K562 (cell line): ENCODE measurements around the gene RPS6KA2. TPM values are rescaled to one million over a fixed set of nuclear protein-coding genes. Genes with fewer than 3 reads are reported as not detected.
A peak's percentile ranks its signal among the peaks of the same experiment; 100 is the strongest.

Source experiments
- ATAC-seq: fragments of 200-7000 bp; cut with Tn5 transposase; 3 replicates; pipeline ENCODE4 v1.9.1; 2020; ENCODE audit warnings: moderate library complexity
- BruUV-seq: library from RNA; stranded (reverse); fragments of 400-500 nt; replicated peaks from 2 replicates; lab custom pipeline; 2021; lab: Mats Ljungman, UMichigan
- CTCF ChIA-PET: fragments of 300-600 bp; formaldehyde crosslinking; extraction: SDS; loops from one replicate; lab custom pipeline; 2021; ENCODE audit warnings: low intra/inter-chr PET ratio; lab: Yijun Ruan, JAX
- POLR2A ChIA-PET: fragments of 300-600, 350-650 bp; sonication (Branson Sonifier 250); formaldehyde crosslinking; extraction: SDS; loops from one replicate; lab custom pipeline; 2021; ENCODE audit warnings: antibody characterized with exemption, inconsistent platforms; lab: Yijun Ruan, JAX
- DNase-seq, 4 experiments: peaks; one replicate each; pipeline versions ENCODE4 v3.0.0 to v3.0.0-alpha.2; 2011 to 2018; ENCODE audit warnings: low spot score in 3 of 4, mixed read lengths in 3 of 4; ENCODE audit errors: extremely low read depth in 1 of 4
- FAIRE-seq: peaks from 2 replicates; lab custom pipeline; 2011; peaks lifted over from hg19 to GRCh38; lab: Jason Lieb, UNC
- H2AFZ ChIP-seq: 2 replicates; pipeline ENCODE4 v1.6.0; 2011; ENCODE audit warnings: low read depth, low read length, control low read depth, inconsistent platforms
- H3K27ac ChIP-seq: fragments of 200-600 bp; 3 replicates; pipeline ENCODE4 v1.8.0; 2011; ENCODE audit warnings: low read depth, mild to moderate bottlenecking, control low read depth, inconsistent platforms, low read length, moderate library complexity, mixed read lengths; ENCODE audit errors: extremely low read depth
- H3K27me3 ChIP-seq, 2 experiments: fragments of 300-600 bp in 1 of 2; 2 replicates in 1 of 2; 3 replicates in 1 of 2; pipeline versions ENCODE4 v1.6.0 to v1.8.0; 2011; ENCODE audit warnings: inconsistent platforms in 2 of 2, low read length in 2 of 2, mild to moderate bottlenecking in 1 of 2, mixed read lengths in 1 of 2, moderate library complexity in 1 of 2; ENCODE audit not compliant: control insufficient read depth in 2 of 2, insufficient read depth in 2 of 2
- H3K36me3 ChIP-seq: fragments of 300-600 bp; 3 replicates; pipeline ENCODE4 v1.8.0; 2011; ENCODE audit warnings: mild to moderate bottlenecking, low read length, inconsistent platforms; ENCODE audit not compliant: control insufficient read depth, insufficient read depth
- H3K4me1 ChIP-seq, 2 experiments: fragments of 200-600 bp in 1 of 2; replicated peaks in 1 of 2; 2 replicates in 1 of 2; 3 replicates in 1 of 2; pipeline versions ENCODE4 v1.5.1 to v1.8.0; 2011; ENCODE audit warnings: inconsistent platforms in 2 of 2, low read length in 2 of 2, mild to moderate bottlenecking in 1 of 2, mixed read lengths in 1 of 2, moderate library complexity in 1 of 2; ENCODE audit not compliant: control insufficient read depth in 2 of 2, insufficient read depth in 2 of 2
- H3K4me2 ChIP-seq: 2 replicates; pipeline ENCODE4 v1.6.1; 2011; ENCODE audit warnings: low read length, control low read depth, inconsistent platforms, mixed read lengths; ENCODE audit not compliant: insufficient read depth
- H3K4me3 ChIP-seq: fragments of 200-600 bp; sonication (generic), shearing (Covaris generic); 2 replicates; pipeline ENCODE4 v1.5.1; 2016; ENCODE audit warnings: control low read depth, inconsistent platforms
- H3K79me2 ChIP-seq: fragments of 200-600 bp; 3 replicates; pipeline ENCODE4 v1.8.0; 2011; ENCODE audit warnings: low read length, inconsistent platforms; ENCODE audit not compliant: control insufficient read depth, insufficient read depth
- H3K9ac ChIP-seq, 2 experiments: 2 replicates each; pipeline versions ENCODE4 v1.6.0 to v1.6.1; 2011; ENCODE audit warnings: low read depth in 2 of 2, low read length in 2 of 2, control low read depth in 1 of 2, inconsistent platforms in 1 of 2, mild to moderate bottlenecking in 1 of 2, mixed read lengths in 1 of 2; ENCODE audit not compliant: insufficient read depth in 1 of 2
- H3K9me1 ChIP-seq: one replicate; pipeline ENCODE4 v1.6.0; 2011; ENCODE audit warnings: inconsistent platforms, mild to moderate bottlenecking, low read length, moderate library complexity; ENCODE audit not compliant: control insufficient read depth, insufficient read depth
- H3K9me3 ChIP-seq: replicated peaks from 2 replicates; pipeline ENCODE4 v1.5.1; 2011; ENCODE audit warnings: low read depth, low read length, inconsistent platforms; ENCODE audit not compliant: control insufficient read depth, insufficient read depth
- H4K20me1 ChIP-seq: replicated peaks from 2 replicates; pipeline ENCODE4 v1.6.1; 2011; ENCODE audit warnings: low read length, inconsistent platforms, mixed read lengths; ENCODE audit not compliant: control insufficient read depth, insufficient read depth
- C11orf30 ChIP-seq: fragments of 450-650 bp; IDR thresholded peaks from 2 replicates; pipeline ENCODE4 v1.6.1; 2016; ENCODE audit warnings: low read depth, mild to moderate bottlenecking
- CREB5 ChIP-seq: fragments of 250-450 bp; sonication (Bioruptor Pico); IDR thresholded peaks from 2 replicates; pipeline ENCODE4 v1.5.0; 2020; ENCODE audit warnings: mild to moderate bottlenecking
- NRF1 ChIP-seq, 2 experiments: fragments of 450-650 bp; IDR thresholded peaks in 1 of 2; conservative IDR thresholded peaks in 1 of 2; 2 replicates each; pipeline ENCODE4 v1.6.1; 2014; ENCODE audit warnings: mild to moderate bottlenecking in 2 of 2
- PHTF2 ChIP-seq: fragments of 250-450 bp; sonication (Bioruptor Pico); IDR thresholded peaks from 2 replicates; pipeline ENCODE4 v1.5.0; 2021; ENCODE audit warnings: mild to moderate bottlenecking
- RBM39 ChIP-seq: fragments of 200-400 bp; formaldehyde crosslinking; optimal IDR thresholded peaks from 2 replicates; pipeline ENCODE3; 2018; ENCODE audit warnings: low read depth, low read length
- ZNF316 ChIP-seq: fragments of 450-650 bp; IDR thresholded peaks from 2 replicates; pipeline ENCODE4 v1.6.1; 2016
- WGBS: fragments of 100-300 bp; shearing (Covaris generic); methylation state at CpG from one replicate; pipeline ENCODE4 v1.1.6; 2016; ENCODE audit warnings: low coverage, mixed read lengths; ENCODE audit not compliant: insufficient coverage; ENCODE audit errors: missing lambda C conversion rate; 5-methylcytosine and 5-hydroxymethylcytosine counted together
- in situ Hi-C: fragments of 300-500 bp; cut with MboI; formaldehyde crosslinking; loops from 4 replicates; pipeline ENCODE4 v1.15.0; 2018; ENCODE audit warnings: inconsistent platforms, mixed read lengths
- intact Hi-C: fragments of 100-400 bp; cut with micrococcal nuclease; formaldehyde crosslinking; loops from 2 replicates; pipeline ENCODE4 v1.14.2; 2022
- polyA plus RNA-seq, 8 experiments: library from polyadenylated mRNA; depleted of rRNA in 4 of 8; stranded (reverse) in 5 of 8; unstranded in 3 of 8; fragments of >200 nt; fragmentation: Nextera tagmentation in 2 of 8; fragmentation: Illumina TruSeq in 1 of 8; extraction: Ambion mirVana in 2 of 8; extraction: Trizol in 1 of 8; gene quantifications; 2 replicates each; pipeline versions ENCODE4 v1.2.1 to v1.2.3, GENCODE V29; 2011 to 2014; ENCODE audit warnings: inconsistent platforms in 1 of 8, missing spikeins in 1 of 8
- total RNA-seq, 7 experiments: library from RNA; depleted of rRNA in 6 of 7; stranded (reverse); fragments of >200 nt in 6 of 7; fragmentation: Illumina TruSeq in 2 of 7; extraction: Trizol in 2 of 7; gene quantifications; 2 replicates each; pipeline versions ENCODE4 v1.2.1 to v1.2.3, GENCODE V29; 2011 to 2021; ENCODE audit warnings: low replicate concordance in 1 of 7

The RPS6KA2 gene
- total and polyA plus RNA-seq, 9 of the 15 experiments (the other 6 are each of a cell fraction or from before 2014, with no cell fraction given) = 0.29 to 1.00 (median 0.53) TPM

GRCh38 chr6:166570929-166571713 lies 55.9 kb downstream of the RPS6KA2 start:
- in situ Hi-C loops (no loop called here), intact Hi-C loops (no loop called here)
- Histone ChIP-seq H3K9ac (no peak overlapping the region), H4K20me1 (peaks cover 5% of the 10 kb centered on the region; the same call in 1 of the 2 replicates), H3K4me3 (no peak overlapping the region), H2AFZ (no peak overlapping the region), H3K9me3 (no peaks in the 10 kb centered on the region), H3K27me3 (peaks cover 39 to 66% of the 10 kb centered on the region in 2 experiments), H3K36me3 (no peaks in the 10 kb centered on the region), H3K9me1 (no peaks in the 10 kb centered on the region), H3K4me2 (no peak overlapping the region), H3K4me1 (no peaks in the 10 kb centered on the region), H3K27ac (no peak overlapping the region), H3K79me2 (no peaks in the 10 kb centered on the region)
- TF ChIP-seq CREB5 (no peak), RBM39 (no peak), NRF1 (conservative IDR thresholded peaks at IDR 0.05 in 1 of 2, IDR thresholded peaks at IDR 0.05 in 1 of 2) (peak; percentile 59 to 61), ZNF316 (peak; percentile 48; the same call in 1 of the 2 replicates), C11orf30 (0 out of 2 replicates have a peak, but pooled peaks have one; percentile 9), PHTF2 (CRISPR knock-in tag) (no peak)
- CTCF ChIA-PET = interaction anchor here (0.6 kb wide), 1 partner anchor 11 kb away, joined by 3 read pairs; no protein-coding TSS in a partner anchor
- no peak for ATAC-seq
- FAIRE-seq = peak; percentile 32
- WGBS = under 1% methylated on average over 22 of the region's 22 CpGs
- no peak for DNase-seq
- POLR2A ChIA-PET = interaction anchor here (1.0 kb wide), 1 partner anchor 19 kb away, joined by 3 read pairs; no protein-coding TSS in a partner anchor
- BruUV-seq = no TSS peak
